IPS DF 4.7 (cell line): ENCODE data around the gene GRK3.
"Not testable (repeated sequence)": the region's sequence is repeated elsewhere in the genome, so short reads cannot be mapped to it uniquely, and the experiment has no call there.

Source experiments
- DNase-seq: peaks from one replicate; pipeline ENCODE4 v3.0.0-alpha.2; 2013; ENCODE audit warnings: low spot score; ENCODE audit errors: extremely low read depth

The GRK3 gene

DNA sequence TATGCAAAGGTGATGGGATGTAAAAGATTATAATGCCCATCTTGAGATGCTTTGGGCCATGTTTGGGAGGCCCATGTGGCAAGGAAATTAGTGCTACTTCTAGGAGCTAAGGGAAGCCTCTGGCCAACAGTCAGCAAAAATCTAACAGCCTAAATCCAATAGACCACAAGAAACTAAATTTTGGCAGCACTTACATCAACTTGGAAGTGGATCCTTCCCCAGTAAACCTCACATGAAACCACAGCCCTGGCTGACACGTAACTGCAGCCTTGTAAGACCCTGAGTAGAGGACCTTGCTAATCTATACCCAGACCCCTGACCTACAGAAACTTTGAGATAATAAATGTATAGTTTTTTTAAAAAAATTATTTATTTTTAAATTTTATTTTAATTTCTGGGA is 13.1 kb upstream of the GRK3 start:
- no peak for DNase-seq

GRCh38 chr22:25552405-25552804 is 12.1 kb upstream of the GRK3 start:
- not testable (repeated sequence) for DNase-seq

GRCh38 chr22:25553131-25553530 is 11.3 kb upstream of the GRK3 start:
- DNase-seq, result no peak

GRCh38 chr22:25554238-25554671 is 10.2 kb upstream of the GRK3 start:
- no peak for DNase-seq

DNA sequence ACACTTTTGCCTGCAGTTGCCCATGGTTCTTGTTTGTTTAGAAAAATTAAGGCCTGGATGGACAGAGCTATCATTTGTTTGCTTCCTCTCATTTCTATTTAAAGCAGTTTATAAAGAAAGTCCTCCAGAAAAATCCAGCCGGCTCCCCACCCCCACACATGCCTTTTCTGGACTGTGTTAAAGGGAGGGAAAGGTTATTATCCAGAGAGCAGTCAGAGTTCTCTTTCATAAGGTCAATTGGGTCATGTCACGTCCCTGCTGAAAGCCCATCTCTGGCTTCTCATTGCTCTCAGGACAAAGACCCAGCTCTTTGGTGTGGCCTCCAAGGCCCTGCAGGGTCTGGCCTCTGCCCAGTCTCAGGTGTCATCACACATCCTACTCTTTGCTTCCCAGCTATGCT is 9.8 kb upstream of the GRK3 start:
- DNase-seq, result no peak

- DNase-seq, result no peak
These were observed 8.9 kb upstream of the GRK3 start for GRCh38 chr22:25555586-25555985.

DNA sequence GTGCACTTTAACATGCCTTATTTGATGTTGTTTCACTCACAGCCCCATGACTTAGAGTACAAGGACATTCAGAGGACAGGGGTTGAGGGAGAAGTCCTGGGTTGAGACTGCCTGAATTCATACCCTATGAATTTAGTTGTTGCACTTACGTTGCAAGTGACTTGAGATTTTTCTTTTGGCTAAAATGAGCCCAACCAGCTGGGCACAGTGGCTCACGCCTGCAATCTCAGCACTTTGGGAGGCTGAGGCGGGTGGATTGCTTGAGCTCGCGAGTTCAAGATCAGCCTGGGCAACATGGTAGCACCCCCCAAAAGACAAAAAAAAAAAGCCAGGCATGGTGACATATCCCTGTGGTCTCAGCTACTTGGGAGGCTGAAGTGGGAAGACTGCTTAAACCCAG is 7.3 kb upstream of the GRK3 start:
- DNase-seq, result no peak

- no peak for DNase-seq
These were observed 6.1 kb upstream of the GRK3 start for GRCh38 chr22:25558341-25558740.

GRCh38 chr22:25559910-25560309 is 4.6 kb upstream of the GRK3 start:
- DNase-seq, result not testable (repeated sequence)

- not testable (repeated sequence) for DNase-seq
These were observed 3.3 kb upstream of the GRK3 start for GRCh38 chr22:25561182-25561581.

DNA sequence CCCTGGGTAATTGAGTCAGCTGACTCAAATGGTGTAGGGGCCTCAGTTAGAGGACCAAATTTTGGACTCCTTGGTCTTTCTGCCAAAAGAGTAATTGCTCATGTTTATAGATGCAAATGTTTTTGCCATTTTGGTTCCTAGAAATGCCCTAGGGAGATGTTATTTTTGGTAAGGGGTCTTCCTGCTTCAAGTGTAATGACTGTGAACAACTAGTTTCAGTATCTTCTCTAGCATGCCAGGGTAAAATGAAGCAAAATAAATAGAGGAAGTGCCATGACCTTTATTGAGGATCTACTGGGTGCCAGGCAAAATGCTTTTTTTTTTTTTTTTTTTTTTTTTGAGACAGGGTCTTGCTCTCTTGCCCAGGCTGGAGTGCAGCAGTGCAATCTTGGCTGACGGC is 2.5 kb upstream of the GRK3 start:
- DNase-seq, result not testable (repeated sequence)

GRCh38 chr22:25562966-25563760 is 1.3 kb upstream of the GRK3 start:
- DNase-seq, result not testable (repeated sequence)

DNA sequence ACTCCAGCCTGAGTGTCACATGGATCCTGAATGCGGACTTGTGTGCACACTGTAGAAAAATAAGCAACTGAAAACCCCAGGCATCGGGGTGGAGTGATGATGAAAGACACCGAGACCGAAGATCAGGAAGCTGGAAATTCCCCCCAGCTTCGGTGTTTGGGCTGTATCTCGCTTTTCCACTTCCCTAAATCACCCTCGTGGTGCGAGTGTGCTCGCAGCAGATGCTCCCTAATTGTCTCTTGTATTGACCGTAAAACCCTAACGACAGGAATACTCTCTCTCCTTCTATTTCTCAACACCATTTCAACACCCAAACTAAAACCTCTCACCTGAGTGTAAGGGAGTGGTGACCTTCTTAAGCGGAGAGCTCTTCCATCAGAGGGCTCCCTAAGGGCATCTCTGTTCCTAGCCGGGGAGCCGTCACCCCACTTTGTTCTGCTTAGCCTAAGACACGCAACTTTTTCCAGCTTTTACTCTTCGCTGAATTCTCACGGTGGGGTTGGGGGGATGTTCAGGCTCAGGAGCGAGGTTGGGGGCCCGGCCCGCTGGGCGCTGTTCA is 635 bp upstream of the GRK3 start:
- no peak for DNase-seq

DNA sequence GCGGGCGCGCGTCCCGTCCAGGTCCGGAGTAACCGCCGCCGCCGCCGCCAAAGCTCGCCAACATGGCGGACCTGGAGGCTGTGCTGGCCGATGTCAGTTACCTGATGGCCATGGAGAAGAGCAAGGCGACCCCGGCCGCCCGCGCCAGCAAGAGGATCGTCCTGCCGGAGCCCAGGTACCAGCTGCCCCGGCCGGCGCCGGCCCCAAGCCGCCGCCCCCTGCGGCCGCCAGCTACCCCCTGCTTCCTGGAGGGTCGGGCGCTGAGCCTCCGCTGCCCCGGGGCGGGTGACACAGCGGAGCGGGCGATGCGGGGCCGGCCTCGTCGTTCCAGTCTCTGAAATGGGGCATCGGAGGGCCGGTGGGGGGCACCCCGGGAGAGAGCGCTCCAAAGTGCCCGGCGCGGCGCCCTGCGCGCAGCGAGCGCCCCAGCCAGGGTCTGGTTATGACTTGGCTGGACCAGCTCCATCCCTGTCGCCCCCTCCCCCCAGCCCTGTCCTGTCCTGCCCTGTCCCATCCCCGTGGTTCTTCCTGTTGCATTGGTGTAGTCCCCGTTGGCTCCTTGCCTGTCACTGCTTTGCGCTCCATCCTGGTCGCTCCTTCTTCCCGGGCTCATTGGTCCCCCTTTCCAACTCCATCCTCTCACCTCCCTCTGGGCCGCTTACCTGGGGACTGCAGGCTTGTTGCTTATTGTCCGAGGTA is 653 bp downstream of the GRK3 start:
- DNase-seq, result no peak

GRCh38 chr22:25566186-25566897 is 1.9 kb downstream of the GRK3 start:
- no peak for DNase-seq

GRCh38 chr22:25566898-25567235 is 2.4 kb downstream of the GRK3 start:
- DNase-seq, result no peak

- no peak for DNase-seq
These were observed 2.8 kb downstream of the GRK3 start for GRCh38 chr22:25567251-25567675.

GRCh38 chr22:25568066-25568465 is 3.6 kb downstream of the GRK3 start:
- not testable (repeated sequence) for DNase-seq

- no peak for DNase-seq
These were observed 4.9 kb downstream of the GRK3 start for GRCh38 chr22:25569361-25569760.

- no peak for DNase-seq
These were observed 5.5 kb downstream of the GRK3 start for GRCh38 chr22:25569983-25570382.

DNA sequence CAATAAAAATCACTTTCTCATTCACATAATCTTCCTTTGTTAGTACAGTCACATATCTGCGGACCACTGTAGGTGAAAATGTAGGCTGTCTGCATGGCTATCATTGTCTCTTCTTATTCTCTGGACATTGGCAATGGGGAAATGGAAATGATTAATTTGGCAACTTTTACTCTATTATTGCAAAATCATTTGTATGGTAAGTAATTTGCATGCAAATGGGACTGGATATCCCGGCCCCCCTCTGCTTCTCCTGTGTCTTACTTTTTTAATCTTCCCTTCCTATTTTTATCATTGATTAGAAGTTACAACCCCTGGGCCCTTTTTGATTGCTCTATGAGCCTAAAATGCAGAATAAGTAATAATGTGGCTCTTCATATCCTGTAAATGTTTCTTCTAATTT is 6.0 kb downstream of the GRK3 start:
- DNase-seq, result no peak
